ENCODE data around the gene BBC3.

BBC3 gene

GRCh38 chr19:47200530-47200929 is 30.5 kb downstream of the BBC3 start:
- Histone ChIP-seq H3K79me1 (replicated peaks; ENCODE audit: low read length, poor library complexity, severe bottlenecking) (peaks cover 13% of the 10 kb centered on the region), H4K8ac (ENCODE audit: low read length) (no peak overlapping the region), H3K23ac (ENCODE audit: low read length in 2 of 2) (no peak overlapping the region), H3K36me3 (ENCODE audit: control insufficient read depth in 1 of 2, insufficient read depth in 2 of 2, low read depth in 1 of 2, low read length in 2 of 2) (peaks cover 42 to 64% of the 10 kb centered on the region in 2 experiments), H3K14ac (ENCODE audit: low read length in 2 of 2) (no peak overlapping the region), H3K4me2 (ENCODE audit: low read length, poor library complexity, severe bottlenecking) (no peak overlapping the region), H3K27ac (ENCODE audit: low read length, poor library complexity, severe bottlenecking) (no peak overlapping the region), H3K9ac (ENCODE audit: low read length) (no peak overlapping the region), H2BK5ac (ENCODE audit: low read depth, low read length, poor library complexity, severe bottlenecking) (no peak overlapping the region), H3K9me3 (ENCODE audit: control insufficient read depth, low read length) (no peaks in the 10 kb centered on the region), H3K4ac (ENCODE audit: low read depth in 1 of 2, low read length in 2 of 2) (no peak overlapping the region), H3K18ac (ENCODE audit: low read depth in 1 of 2, low read length in 2 of 2) (no peak overlapping the region), H2AK5ac (ENCODE audit: low read length, severe bottlenecking) (no peak overlapping the region), H3K27me3 (ENCODE audit: control insufficient read depth in 1 of 2, insufficient read depth in 1 of 2, low read length in 2 of 2) (no peaks in the 10 kb centered on the region), H3K4me1 (ENCODE audit: control insufficient read depth, insufficient read depth, low read depth, low read length) (peaks cover 5% of the 10 kb centered on the region), H2BK12ac (ENCODE audit: low read length in 2 of 2) (no peak overlapping the region), H2BK120ac (ENCODE audit: low read depth, low read length) (no peak overlapping the region), H2AFZ (ENCODE audit: low read depth, low read length) (no peak overlapping the region), H2BK15ac (ENCODE audit: low read depth, poor library complexity, severe bottlenecking) (no peak overlapping the region), H3K4me3 (ENCODE audit: insufficient read depth in 1 of 2, low read depth in 1 of 2, low read length in 2 of 2) (no peak overlapping the region), H4K91ac (ENCODE audit: low read length) (no peak overlapping the region)
- 95% methylated on average over 2 of the region's 3 CpGs for WGBS
- no peak for DNase-seq

DNA sequence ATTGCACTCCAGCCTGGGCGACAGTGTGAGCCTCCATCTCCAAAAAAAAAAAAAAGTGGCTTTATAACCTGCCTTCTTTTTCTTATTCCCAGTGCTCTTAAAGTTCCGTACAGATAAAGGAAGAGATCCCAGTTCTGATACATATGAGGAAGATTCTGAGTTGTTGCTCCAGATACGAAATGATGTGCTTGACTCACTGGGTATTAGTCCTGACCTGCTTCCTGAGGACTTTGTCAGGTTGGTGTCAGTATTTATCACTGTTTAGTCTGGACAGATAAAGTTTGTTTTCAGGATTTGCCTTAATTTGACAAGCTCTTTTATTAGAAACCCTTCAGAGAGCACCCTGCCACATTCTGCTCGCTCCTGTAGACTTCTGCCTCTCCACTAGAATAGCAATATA is 33.9 kb downstream of the BBC3 start:
- H3K27me3 ChIP-seq (ENCODE audit: control insufficient read depth in 1 of 2, insufficient read depth in 1 of 2, low read length in 2 of 2): no peaks in the 10 kb centered on the region
- H3K27ac ChIP-seq (ENCODE audit: low read length, poor library complexity, severe bottlenecking): no peak overlapping the region
- no peak overlapping the region for H3K14ac ChIP-seq (ENCODE audit: low read length in 2 of 2)
- H2BK5ac ChIP-seq (ENCODE audit: low read depth, low read length, poor library complexity, severe bottlenecking): no peak overlapping the region
- H3K4me3 ChIP-seq (ENCODE audit: insufficient read depth in 1 of 2, low read depth in 1 of 2, low read length in 2 of 2): no peak overlapping the region
- no peaks in the 10 kb centered on the region for H3K9me3 ChIP-seq (ENCODE audit: control insufficient read depth, low read length)
- H3K23ac ChIP-seq (ENCODE audit: low read length in 2 of 2): no peak overlapping the region
- no peak overlapping the region for H4K8ac ChIP-seq (ENCODE audit: low read length)
- no peak overlapping the region for H2BK15ac ChIP-seq (ENCODE audit: low read depth, poor library complexity, severe bottlenecking)
- no peak overlapping the region for H2BK12ac ChIP-seq (ENCODE audit: low read length in 2 of 2)
- no peak overlapping the region for H2BK120ac ChIP-seq (ENCODE audit: low read depth, low read length)
- H3K79me1 ChIP-seq (replicated peaks; ENCODE audit: low read length, poor library complexity, severe bottlenecking): peaks cover 15% of the 10 kb centered on the region
- no peak overlapping the region for H3K4me2 ChIP-seq (ENCODE audit: low read length, poor library complexity, severe bottlenecking)
- H2AFZ ChIP-seq (ENCODE audit: low read depth, low read length): no peak overlapping the region
- H3K18ac ChIP-seq (ENCODE audit: low read depth in 1 of 2, low read length in 2 of 2): no peak overlapping the region
- H3K4ac ChIP-seq (ENCODE audit: low read depth in 1 of 2, low read length in 2 of 2): no peak overlapping the region
- WGBS: 94% methylated on average over 2 of the region's 4 CpGs
- no peak for DNase-seq
- no peak overlapping the region for H3K9ac ChIP-seq (ENCODE audit: low read length)
- no peak overlapping the region for H4K91ac ChIP-seq (ENCODE audit: low read length)
- peaks cover 5% of the 10 kb centered on the region for H3K4me1 ChIP-seq (ENCODE audit: control insufficient read depth, insufficient read depth, low read depth, low read length)
- H3K36me3 ChIP-seq (ENCODE audit: control insufficient read depth in 1 of 2, insufficient read depth in 2 of 2, low read depth in 1 of 2, low read length in 2 of 2): peaks cover 26 to 48% of the 10 kb centered on the region in 2 experiments
- H2AK5ac ChIP-seq (ENCODE audit: low read length, severe bottlenecking): no peak overlapping the region

DNA sequence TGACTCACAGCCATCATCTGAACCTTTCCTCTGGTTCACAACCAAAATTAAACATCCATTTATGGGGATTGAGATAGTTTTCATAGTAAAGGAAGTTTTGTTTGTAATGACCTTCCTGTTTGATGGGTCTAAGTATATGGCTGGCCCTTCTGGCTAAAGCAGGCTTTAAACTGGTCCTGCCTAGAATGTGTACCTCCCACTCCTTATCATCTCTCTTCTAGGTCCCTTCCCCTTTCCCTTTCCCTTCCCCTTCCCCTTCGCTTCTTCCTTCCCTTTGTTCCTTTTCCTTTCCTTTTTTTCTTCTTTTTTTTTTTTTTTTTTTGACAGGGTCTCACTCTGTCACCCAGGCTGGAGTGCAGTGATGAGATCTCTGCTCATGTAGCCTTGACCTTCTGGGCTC is 35.6 kb downstream of the BBC3 start:
- no peak overlapping the region for H3K4ac ChIP-seq (ENCODE audit: low read depth in 1 of 2, low read length in 2 of 2)
- H3K4me3 ChIP-seq (ENCODE audit: insufficient read depth in 1 of 2, low read depth in 1 of 2, low read length in 2 of 2): no peak overlapping the region
- no peak overlapping the region for H3K4me2 ChIP-seq (ENCODE audit: low read length, poor library complexity, severe bottlenecking)
- no peak overlapping the region for H3K9ac ChIP-seq (ENCODE audit: low read length)
- H3K79me1 ChIP-seq (replicated peaks; ENCODE audit: low read length, poor library complexity, severe bottlenecking): peaks cover 18% of the 10 kb centered on the region
- no peak overlapping the region for H3K18ac ChIP-seq (ENCODE audit: low read depth in 1 of 2, low read length in 2 of 2)
- H3K4me1 ChIP-seq (ENCODE audit: control insufficient read depth, insufficient read depth, low read depth, low read length): peaks cover 10% of the 10 kb centered on the region
- no peak overlapping the region for H2BK12ac ChIP-seq (ENCODE audit: low read length in 2 of 2)
- H4K91ac ChIP-seq (ENCODE audit: low read length): no peak overlapping the region
- no peak overlapping the region for H2BK120ac ChIP-seq (ENCODE audit: low read depth, low read length)
- H3K9me3 ChIP-seq (ENCODE audit: control insufficient read depth, low read length): no peaks in the 10 kb centered on the region
- H4K8ac ChIP-seq (ENCODE audit: low read length): no peak overlapping the region
- DNase-seq: no peak
- no peak overlapping the region for H2BK5ac ChIP-seq (ENCODE audit: low read depth, low read length, poor library complexity, severe bottlenecking)
- no peak overlapping the region for H2AK5ac ChIP-seq (ENCODE audit: low read length, severe bottlenecking)
- H3K36me3 ChIP-seq (ENCODE audit: control insufficient read depth in 1 of 2, insufficient read depth in 2 of 2, low read depth in 1 of 2, low read length in 2 of 2): peaks cover 21 to 46% of the 10 kb centered on the region in 2 experiments
- H3K27me3 ChIP-seq (ENCODE audit: control insufficient read depth in 1 of 2, insufficient read depth in 1 of 2, low read length in 2 of 2): no peaks in the 10 kb centered on the region
- no peak overlapping the region for H3K23ac ChIP-seq (ENCODE audit: low read length in 2 of 2)
- H2AFZ ChIP-seq (ENCODE audit: low read depth, low read length): no peak overlapping the region
- H3K27ac ChIP-seq (ENCODE audit: low read length, poor library complexity, severe bottlenecking): no peak overlapping the region
- WGBS: 100% methylated on average over 1 of the region's 1 CpG
- H3K14ac ChIP-seq (ENCODE audit: low read length in 2 of 2): no peak overlapping the region
- H2BK15ac ChIP-seq (ENCODE audit: low read depth, poor library complexity, severe bottlenecking): no peak overlapping the region

DNA sequence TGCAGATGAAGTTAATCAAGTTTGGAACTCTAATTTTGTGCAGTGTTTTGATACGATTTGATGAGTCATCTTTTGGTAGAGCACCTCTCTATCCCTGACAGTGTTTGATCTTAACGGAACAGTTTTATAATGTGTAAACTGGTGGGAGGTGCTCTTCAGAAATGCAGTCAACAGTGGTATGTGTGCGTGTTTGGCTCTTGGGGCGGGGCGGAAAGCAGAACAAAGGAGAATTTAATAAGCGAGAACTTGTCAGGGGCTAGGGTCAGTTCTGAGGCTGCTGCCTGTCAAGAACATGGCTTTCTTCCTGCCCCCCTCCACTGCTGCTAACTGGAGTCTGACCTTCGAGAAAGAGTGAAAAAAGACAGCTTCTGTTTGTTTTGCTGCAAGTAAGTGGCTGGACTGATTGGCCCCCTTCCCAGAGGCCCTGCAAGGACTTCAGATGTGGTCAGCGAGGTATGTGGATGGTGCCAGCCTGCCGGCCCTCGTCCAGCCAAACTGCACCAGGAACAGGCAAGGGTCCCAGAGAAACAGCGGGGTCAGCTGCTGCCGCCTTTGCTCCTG is 40.8 kb downstream of the BBC3 start:
- Histone ChIP-seq H3K4me3 (ENCODE audit: insufficient read depth in 1 of 2, low read depth in 1 of 2, low read length in 2 of 2) (no peak overlapping the region), H3K27me3 (ENCODE audit: control insufficient read depth in 1 of 2, insufficient read depth in 1 of 2, low read length in 2 of 2) (no peaks in the 10 kb centered on the region), H3K36me3 (ENCODE audit: control insufficient read depth in 1 of 2, insufficient read depth in 2 of 2, low read depth in 1 of 2, low read length in 2 of 2) (peaks cover 0 to 40% of the 10 kb centered on the region in 2 experiments), H2AFZ (ENCODE audit: low read depth, low read length) (no peak overlapping the region), H2AK5ac (ENCODE audit: low read length, severe bottlenecking) (no peak overlapping the region), H3K4ac (ENCODE audit: low read depth in 1 of 2, low read length in 2 of 2) (no peak overlapping the region), H3K14ac (ENCODE audit: low read length in 2 of 2) (no peak overlapping the region), H3K9ac (ENCODE audit: low read length) (peak overlapping the region; percentile 10), H3K9me3 (ENCODE audit: control insufficient read depth, low read length) (no peaks in the 10 kb centered on the region), H2BK15ac (ENCODE audit: low read depth, poor library complexity, severe bottlenecking) (no peak overlapping the region), H3K4me2 (ENCODE audit: low read length, poor library complexity, severe bottlenecking) (no peak overlapping the region), H4K8ac (ENCODE audit: low read length) (no peak overlapping the region), H3K4me1 (ENCODE audit: control insufficient read depth, insufficient read depth, low read depth, low read length) (peaks cover 23% of the 10 kb centered on the region), H2BK12ac (ENCODE audit: low read length in 2 of 2) (no peak overlapping the region), H3K18ac (ENCODE audit: low read depth in 1 of 2, low read length in 2 of 2) (no peak overlapping the region), H3K79me1 (replicated peaks; ENCODE audit: low read length, poor library complexity, severe bottlenecking) (peaks cover 26% of the 10 kb centered on the region), H4K91ac (ENCODE audit: low read length) (no peak overlapping the region), H2BK5ac (ENCODE audit: low read depth, low read length, poor library complexity, severe bottlenecking) (no peak overlapping the region), H3K23ac (ENCODE audit: low read length in 2 of 2) (no peak overlapping the region), H3K27ac (ENCODE audit: low read length, poor library complexity, severe bottlenecking) (peak overlapping the region; percentile 71), H2BK120ac (ENCODE audit: low read depth, low read length) (no peak overlapping the region)
- WGBS: 33% methylated on average over 11 of the region's 12 CpGs
- DNase-seq: peak; percentile 82
